Measurements from ENCODE around the gene TICRR. TPM values are rescaled to one million over a fixed set of nuclear protein-coding genes. Genes with fewer than 3 reads are reported as not detected.
A peak's percentile ranks its signal among the peaks of the same experiment; 100 is the strongest.

Gene TICRR
- total and polyA plus RNA-seq, 3 experiments from 2014 or later = 14.0 TPM; not detected in 1

DNA sequence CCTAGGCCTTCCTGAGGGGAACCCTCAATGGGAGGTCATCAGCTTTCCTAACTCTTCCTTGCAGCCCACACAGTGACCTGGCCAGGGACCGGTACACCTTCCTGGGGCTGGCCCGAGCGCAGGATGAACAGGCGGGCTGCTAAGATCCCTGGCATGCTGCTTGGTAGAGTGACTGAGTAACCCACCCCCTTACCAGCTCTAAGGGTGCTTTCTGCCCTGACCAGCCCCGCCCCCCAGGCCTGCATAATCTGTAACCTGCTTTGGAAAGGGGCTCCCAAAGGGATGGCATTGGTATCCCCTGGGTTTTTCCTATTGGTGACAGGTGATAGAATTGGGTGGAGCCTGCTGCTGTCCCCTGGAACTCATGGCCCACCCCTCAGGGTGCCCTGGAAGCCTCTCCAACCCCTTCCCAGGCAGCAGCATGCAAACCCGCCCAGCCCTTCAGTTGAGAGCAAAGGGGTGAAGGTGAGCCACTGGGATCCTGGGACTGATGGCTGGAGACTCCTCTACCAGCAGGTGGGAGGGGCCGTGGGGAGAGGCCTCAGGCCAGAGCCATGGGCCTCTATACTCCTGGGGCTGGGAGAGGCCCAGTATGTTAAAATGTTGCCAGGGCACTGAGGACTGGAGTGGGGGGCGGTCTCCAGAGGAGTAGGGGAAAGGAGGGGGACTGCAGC, 91.1 kb downstream of the TICRR start:
- ChIA-PET POLR2A (no interaction called here), CTCF (no interaction called here)
- Histone ChIP-seq H3K27ac (ENCODE audit: low read depth, low read length) (no peak overlapping the region), H3K4me3 (ENCODE audit: low read length) (no peak overlapping the region), H3K4me1 (ENCODE audit: insufficient read depth, low read length) (no peaks in the 10 kb centered on the region), H3K9me3 (ENCODE audit: low read length) (no peaks in the 10 kb centered on the region), H3K36me3 (ENCODE audit: insufficient read depth, low read length) (no peaks in the 10 kb centered on the region), H3K27me3 (ENCODE audit: insufficient read depth, low read length, poor library complexity, severe bottlenecking) (no peaks in the 10 kb centered on the region)
- peaks cover 0 to 5% (median 5%) of the 10 kb centered on the region in 3 donors for H3K4me1 Mint-ChIP-seq
- H3K27ac Mint-ChIP-seq = no peak overlapping the region
- no peaks in the 10 kb centered on the region for H3K36me3 Mint-ChIP-seq
- H3K9me3 Mint-ChIP-seq = no peaks in the 10 kb centered on the region
- peaks cover 5 to 36% of the 10 kb centered on the region in 2 donors for H3K27me3 Mint-ChIP-seq
- peak overlapping the region in 2 of 7 donors; percentile 3 to 44 for H3K4me3 Mint-ChIP-seq
- DNase-seq = no peak

DNA sequence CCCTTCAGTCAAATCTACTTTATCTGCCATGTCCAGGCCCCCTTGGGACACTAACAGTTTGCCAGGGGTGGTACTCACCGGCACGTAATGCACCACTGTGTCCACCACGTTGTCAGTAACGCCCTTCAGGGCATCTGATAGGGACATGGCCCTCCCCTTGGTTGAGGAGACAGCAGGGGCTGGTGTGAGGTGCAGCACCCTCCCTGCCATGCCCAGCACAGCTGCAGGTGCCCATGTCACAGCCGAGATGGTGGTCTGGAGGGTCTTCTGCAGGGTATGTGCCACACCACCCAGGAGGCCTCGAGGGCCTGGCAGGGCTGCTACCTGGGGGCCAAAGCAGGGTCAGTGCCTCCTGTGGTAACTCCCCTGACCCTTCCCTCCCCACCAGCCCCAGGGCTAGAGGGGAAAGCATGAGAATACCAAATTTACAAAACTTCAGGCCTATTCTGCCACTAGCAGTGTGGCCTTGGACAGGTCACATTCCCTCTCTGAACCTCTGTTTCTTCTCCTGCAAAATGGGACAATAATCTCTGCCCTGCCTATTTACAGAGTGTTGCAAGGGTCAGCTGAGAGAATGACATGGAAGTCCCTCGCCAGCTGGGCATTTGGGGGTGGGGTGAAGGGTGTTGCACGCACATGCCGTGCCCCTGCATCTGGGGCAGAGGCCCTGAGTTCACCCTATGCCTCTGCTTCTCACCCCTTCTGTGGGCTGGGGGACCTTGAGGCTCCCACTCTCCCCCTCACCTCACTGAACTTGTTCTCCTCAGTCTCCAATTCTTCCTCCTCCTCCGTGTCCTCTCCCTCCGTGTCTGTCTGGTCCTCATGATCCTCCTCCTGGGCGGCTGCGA, 91.8 kb downstream of the TICRR start:
- CTCF ChIA-PET = no interaction called here

DNA sequence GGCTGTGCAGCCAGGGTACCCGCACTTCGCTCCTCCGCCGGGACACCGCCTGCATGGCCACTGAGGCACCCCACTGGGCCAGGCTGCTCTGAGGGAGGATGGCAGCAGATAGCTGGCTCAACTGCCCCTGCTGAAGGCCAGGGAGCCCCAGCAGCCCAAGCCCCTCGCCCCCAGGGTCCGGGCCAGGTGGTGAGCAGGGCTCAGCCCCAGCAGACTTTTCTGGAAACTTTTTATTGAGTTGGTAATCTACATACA, 92.4 kb downstream of the TICRR start:
- Mint-ChIP-seq H3K27ac (no peak overlapping the region), H3K4me1 (peaks cover 0 to 5% (median 5%) of the 10 kb centered on the region in 3 donors), H3K36me3 (no peaks in the 10 kb centered on the region), H3K9me3 (no peaks in the 10 kb centered on the region), H3K27me3 (peaks cover 2 to 31% of the 10 kb centered on the region in 2 donors), H3K4me3 (no peak overlapping the region)
- Histone ChIP-seq H3K36me3 (ENCODE audit: insufficient read depth, low read length) (no peaks in the 10 kb centered on the region), H3K27ac (ENCODE audit: low read depth, low read length) (no peak overlapping the region), H3K9me3 (ENCODE audit: low read length) (no peaks in the 10 kb centered on the region), H3K4me1 (ENCODE audit: insufficient read depth, low read length) (no peaks in the 10 kb centered on the region), H3K4me3 (ENCODE audit: low read length) (no peak overlapping the region), H3K27me3 (ENCODE audit: insufficient read depth, low read length, poor library complexity, severe bottlenecking) (no peaks in the 10 kb centered on the region)
- no peak for DNase-seq
- ChIA-PET CTCF (no interaction called here), POLR2A (no interaction called here)

More for the DNA sequence above, 91.8 kb downstream of the TICRR start:
- Mint-ChIP-seq H3K9me3 (no peaks in the 10 kb centered on the region), H3K4me3 (no peak overlapping the region), H3K36me3 (no peaks in the 10 kb centered on the region), H3K27ac (peak overlapping the region in 1 of 8 donors; percentile 23), H3K4me1 (peaks cover 0 to 5% (median 5%) of the 10 kb centered on the region in 3 donors), H3K27me3 (peaks cover 5 to 34% of the 10 kb centered on the region in 2 donors)
- no peak overlapping the region for H3K4me3 ChIP-seq (ENCODE audit: low read length)
- H3K27ac ChIP-seq (ENCODE audit: low read depth, low read length) = no peak overlapping the region
- H3K36me3 ChIP-seq (ENCODE audit: insufficient read depth, low read length) = no peaks in the 10 kb centered on the region
- no peaks in the 10 kb centered on the region for H3K4me1 ChIP-seq (ENCODE audit: insufficient read depth, low read length)
- no peak for DNase-seq
- H3K27me3 ChIP-seq (ENCODE audit: insufficient read depth, low read length, poor library complexity, severe bottlenecking) = no peaks in the 10 kb centered on the region
- POLR2A ChIA-PET = no interaction called here
- H3K9me3 ChIP-seq (ENCODE audit: low read length) = no peaks in the 10 kb centered on the region

DNA sequence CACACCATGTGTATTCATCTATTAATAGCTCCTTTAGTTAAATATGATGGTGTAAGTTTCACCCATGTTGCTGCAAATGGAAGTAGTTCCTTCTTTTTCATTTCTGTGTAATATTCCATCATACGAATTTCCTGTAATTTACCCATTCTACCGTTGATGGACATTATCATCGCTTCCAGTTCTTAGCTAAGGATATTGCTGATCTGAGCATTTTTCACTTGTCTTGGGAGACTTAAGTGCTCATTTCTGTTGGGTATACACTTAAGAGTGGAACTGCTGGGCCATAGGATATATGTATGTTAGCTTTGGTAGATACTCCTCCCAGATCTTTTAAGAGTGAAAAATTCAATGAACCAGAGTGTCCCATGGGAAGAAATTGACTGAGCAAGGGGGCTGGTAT, 92.9 kb downstream of the TICRR start:
- Mint-ChIP-seq H3K27ac (no peak overlapping the region), H3K4me1 (peaks cover 0 to 5% (median 5%) of the 10 kb centered on the region in 3 donors), H3K36me3 (no peaks in the 10 kb centered on the region), H3K4me3 (no peak overlapping the region), H3K27me3 (peaks cover 0 to 32% of the 10 kb centered on the region in 2 donors), H3K9me3 (no peaks in the 10 kb centered on the region)
- H3K27ac ChIP-seq (ENCODE audit: low read depth, low read length) = no peak overlapping the region
- H3K27me3 ChIP-seq (ENCODE audit: insufficient read depth, low read length, poor library complexity, severe bottlenecking) = no peaks in the 10 kb centered on the region
- no peak overlapping the region for H3K4me3 ChIP-seq (ENCODE audit: low read length)
- ChIA-PET POLR2A (no interaction called here), CTCF (no interaction called here)
- H3K4me1 ChIP-seq (ENCODE audit: insufficient read depth, low read length) = no peaks in the 10 kb centered on the region
- no peaks in the 10 kb centered on the region for H3K9me3 ChIP-seq (ENCODE audit: low read length)
- no peaks in the 10 kb centered on the region for H3K36me3 ChIP-seq (ENCODE audit: insufficient read depth, low read length)
- no peak for DNase-seq

DNA sequence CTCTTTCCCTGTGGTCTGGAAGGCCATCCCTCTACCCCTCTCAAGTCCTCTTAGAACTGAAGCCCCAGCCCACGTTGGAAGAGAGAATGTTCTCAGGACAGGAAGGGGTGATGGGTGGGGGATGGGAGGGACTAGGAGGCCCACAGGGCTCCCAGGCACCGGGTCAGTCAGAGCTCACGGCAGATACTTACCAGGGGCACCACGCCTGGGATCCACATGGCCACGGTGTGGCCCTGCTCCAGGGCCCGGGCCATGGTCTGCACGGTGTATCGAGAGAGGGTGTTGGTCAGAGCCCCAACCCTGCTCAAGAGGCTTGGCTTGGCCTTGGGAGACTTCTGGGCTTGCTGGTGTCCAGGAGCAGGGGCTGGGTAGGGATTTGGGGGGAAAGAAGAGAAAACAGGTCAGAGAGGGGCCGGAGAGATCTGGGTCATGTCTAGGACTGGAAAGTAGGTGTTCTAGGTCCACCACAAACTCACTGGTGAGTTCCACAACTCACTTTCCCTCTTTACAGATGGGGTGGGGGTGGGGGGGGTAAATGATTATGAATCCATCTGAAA, 94.1 kb downstream of the TICRR start:
- ChIA-PET POLR2A (no interaction called here), CTCF (no interaction called here)
- Mint-ChIP-seq H3K4me1 (peaks cover 0 to 5% (median 5%) of the 10 kb centered on the region in 3 donors), H3K27me3 (peaks cover 0 to 30% of the 10 kb centered on the region in 2 donors), H3K36me3 (peaks cover 0 to 2% (median 0%) of the 10 kb centered on the region in 3 donors), H3K4me3 (no peak overlapping the region), H3K9me3 (no peaks in the 10 kb centered on the region), H3K27ac (no peak overlapping the region)
- Histone ChIP-seq H3K27ac (ENCODE audit: low read depth, low read length) (no peak overlapping the region), H3K9me3 (ENCODE audit: low read length) (no peaks in the 10 kb centered on the region), H3K27me3 (ENCODE audit: insufficient read depth, low read length, poor library complexity, severe bottlenecking) (no peaks in the 10 kb centered on the region), H3K4me1 (ENCODE audit: insufficient read depth, low read length) (no peaks in the 10 kb centered on the region), H3K36me3 (ENCODE audit: insufficient read depth, low read length) (no peaks in the 10 kb centered on the region), H3K4me3 (ENCODE audit: low read length) (no peak overlapping the region)
- no peak for DNase-seq

DNA sequence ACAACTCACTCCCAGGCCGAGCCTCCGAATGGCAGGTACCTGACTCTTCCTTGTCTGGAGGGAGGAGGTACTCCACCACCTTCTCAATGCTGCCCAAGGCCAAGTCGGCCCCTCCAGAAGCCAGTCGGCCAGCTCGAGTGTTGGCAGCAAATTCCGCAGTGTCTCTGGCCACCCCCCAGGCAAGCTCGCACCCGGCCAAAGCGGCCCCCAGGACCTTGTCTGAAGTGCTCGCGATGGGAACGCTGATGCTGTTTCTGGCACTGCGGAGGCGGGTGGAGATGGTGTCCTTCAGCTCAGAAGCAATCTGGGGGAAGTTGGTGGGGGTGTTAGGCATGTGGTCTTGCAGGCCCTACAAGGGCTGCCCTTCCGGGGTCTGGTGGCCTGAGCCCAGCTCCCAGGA, 94.7 kb downstream of the TICRR start:
- Histone ChIP-seq H3K27ac (ENCODE audit: low read depth, low read length) (no peak overlapping the region), H3K4me3 (ENCODE audit: low read length) (no peak overlapping the region), H3K27me3 (ENCODE audit: insufficient read depth, low read length, poor library complexity, severe bottlenecking) (no peaks in the 10 kb centered on the region), H3K36me3 (ENCODE audit: insufficient read depth, low read length) (no peaks in the 10 kb centered on the region), H3K4me1 (ENCODE audit: insufficient read depth, low read length) (no peaks in the 10 kb centered on the region), H3K9me3 (ENCODE audit: low read length) (no peaks in the 10 kb centered on the region)
- Mint-ChIP-seq H3K9me3 (no peaks in the 10 kb centered on the region), H3K4me1 (peaks cover 0 to 3% (median 2%) of the 10 kb centered on the region in 3 donors), H3K36me3 (peaks cover 0 to 2% (median 0%) of the 10 kb centered on the region in 3 donors), H3K27me3 (peaks cover 0 to 25% of the 10 kb centered on the region in 2 donors), H3K4me3 (no peak overlapping the region), H3K27ac (no peak overlapping the region)
- ChIA-PET CTCF (no interaction called here), POLR2A (no interaction called here)
- DNase-seq = no peak

DNA sequence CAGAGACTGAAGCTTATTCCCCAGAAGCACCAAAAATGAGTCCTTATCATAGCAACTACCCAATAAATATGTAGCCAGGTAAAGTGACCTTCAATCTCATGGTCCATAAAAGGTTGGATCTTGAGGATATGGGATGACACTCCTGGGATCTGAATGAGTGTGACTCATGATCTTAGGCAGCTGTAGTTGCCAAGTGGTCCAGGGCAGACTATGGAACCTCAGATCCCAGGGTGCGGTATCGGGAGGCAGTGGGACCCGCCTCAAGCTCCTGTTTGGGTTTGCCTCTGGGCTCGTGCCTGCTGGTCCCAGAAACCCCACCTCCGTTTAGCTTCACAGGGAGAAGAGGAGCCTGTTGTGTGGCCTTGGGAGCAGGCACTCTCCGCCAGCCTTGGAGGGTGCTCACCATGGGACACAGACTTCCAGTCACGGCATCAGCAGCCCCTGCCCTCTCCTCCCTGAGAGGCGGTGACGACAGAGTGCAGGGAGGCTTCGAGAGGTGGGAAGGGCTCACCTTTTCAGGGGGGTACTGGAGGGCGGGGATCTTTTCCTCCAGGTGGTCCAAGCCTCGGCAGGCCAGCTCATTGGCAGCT, 95.8 kb downstream of the TICRR start:
- H3K36me3 ChIP-seq (ENCODE audit: insufficient read depth, low read length) = no peaks in the 10 kb centered on the region
- H3K27ac Mint-ChIP-seq = no peak overlapping the region
- no peaks in the 10 kb centered on the region for H3K9me3 ChIP-seq (ENCODE audit: low read length)
- H3K4me3 ChIP-seq (ENCODE audit: low read length) = no peak overlapping the region
- CTCF ChIA-PET = no interaction called here
- H3K4me3 Mint-ChIP-seq = no peak overlapping the region
- H3K27me3 Mint-ChIP-seq = peaks cover 0 to 22% of the 10 kb centered on the region in 2 donors
- no peak for DNase-seq
- H3K36me3 Mint-ChIP-seq = peaks cover 0 to 2% (median 0%) of the 10 kb centered on the region in 3 donors
- H3K9me3 Mint-ChIP-seq = no peaks in the 10 kb centered on the region
- H3K4me1 ChIP-seq (ENCODE audit: insufficient read depth, low read length) = no peaks in the 10 kb centered on the region
- H3K27me3 ChIP-seq (ENCODE audit: insufficient read depth, low read length, poor library complexity, severe bottlenecking) = no peaks in the 10 kb centered on the region
- POLR2A ChIA-PET = no interaction called here
- H3K27ac ChIP-seq (ENCODE audit: low read depth, low read length) = no peak overlapping the region
- H3K4me1 Mint-ChIP-seq = no peaks in the 10 kb centered on the region

DNA sequence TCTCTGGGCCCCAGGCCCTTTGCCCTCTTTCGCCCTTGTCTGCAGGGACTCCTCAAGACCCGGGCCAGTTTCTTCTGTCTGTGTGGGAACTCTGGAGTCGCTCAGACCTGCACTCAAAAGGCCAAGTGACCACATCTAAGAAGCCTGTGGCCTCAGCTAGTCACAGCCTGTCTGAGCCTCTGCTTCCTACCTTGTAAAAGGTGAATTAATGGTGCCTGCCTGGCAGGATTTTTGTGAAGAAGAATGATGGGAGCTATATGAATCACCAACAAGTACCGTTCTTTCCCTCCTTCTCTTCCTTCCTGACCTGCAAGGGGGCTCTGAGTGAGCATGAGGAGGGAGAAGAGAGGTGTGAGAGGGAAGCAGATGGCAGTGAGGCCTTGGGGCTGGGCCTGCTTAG, 96.4 kb downstream of the TICRR start:
- Histone ChIP-seq H3K27ac (ENCODE audit: low read depth, low read length) (no peak overlapping the region), H3K36me3 (ENCODE audit: insufficient read depth, low read length) (no peaks in the 10 kb centered on the region), H3K4me1 (ENCODE audit: insufficient read depth, low read length) (no peaks in the 10 kb centered on the region), H3K9me3 (ENCODE audit: low read length) (no peaks in the 10 kb centered on the region), H3K27me3 (ENCODE audit: insufficient read depth, low read length, poor library complexity, severe bottlenecking) (no peaks in the 10 kb centered on the region), H3K4me3 (ENCODE audit: low read length) (no peak overlapping the region)
- H3K36me3 Mint-ChIP-seq = peaks cover 0 to 2% (median 0%) of the 10 kb centered on the region in 3 donors
- H3K27me3 Mint-ChIP-seq = peaks cover 2 to 16% of the 10 kb centered on the region in 2 donors
- H3K4me1 Mint-ChIP-seq = no peaks in the 10 kb centered on the region
- peak overlapping the region in 1 of 8 donors; percentile 51 for H3K27ac Mint-ChIP-seq
- H3K9me3 Mint-ChIP-seq = no peaks in the 10 kb centered on the region
- H3K4me3 Mint-ChIP-seq = no peak overlapping the region
- CTCF ChIA-PET = no interaction called here
- POLR2A ChIA-PET = no interaction called here
- no peak for DNase-seq
